ENCODE results near the gene SPAG9.
"Not testable (repeated sequence)": the region's sequence is repeated elsewhere in the genome, so short reads cannot be mapped to it uniquely, and the experiment has no call there.

The SPAG9 gene

DNA sequence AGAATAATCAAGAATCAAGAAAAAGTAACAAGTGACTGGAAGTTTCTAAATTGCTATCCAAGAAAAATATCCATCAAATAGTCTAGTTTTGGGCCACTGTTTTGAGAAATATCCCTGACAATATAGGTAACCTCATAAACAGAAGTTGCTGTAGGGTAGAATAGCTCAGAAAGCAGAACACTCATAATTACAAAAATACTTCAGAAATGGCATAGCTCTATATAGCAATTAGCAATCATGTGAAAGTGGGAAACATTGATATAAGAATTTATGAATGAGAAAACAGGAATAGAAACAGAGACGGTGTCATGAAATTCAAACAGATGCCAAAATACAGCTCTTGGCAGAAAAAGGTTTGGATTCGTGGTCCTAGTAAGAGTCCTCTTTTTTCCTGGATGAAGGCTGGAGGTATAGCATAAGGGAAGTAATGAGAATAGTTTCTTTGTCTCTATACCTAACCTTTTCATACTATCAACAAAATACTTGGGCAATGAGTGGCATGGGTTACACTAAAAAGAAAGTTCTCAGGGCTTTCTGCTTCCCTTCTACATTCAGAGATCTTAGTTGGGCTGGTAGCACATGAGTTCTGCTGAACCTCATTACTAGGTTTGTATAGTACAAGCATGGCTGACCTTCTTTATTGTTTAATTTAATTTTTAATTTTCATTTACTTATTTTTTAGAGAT lies 33.5 kb downstream of the SPAG9 start:
- no peak for DNase-seq

- no peak for DNase-seq
These were observed 35.4 kb downstream of the SPAG9 start for GRCh38 chr17:51085150-51085805.

DNA sequence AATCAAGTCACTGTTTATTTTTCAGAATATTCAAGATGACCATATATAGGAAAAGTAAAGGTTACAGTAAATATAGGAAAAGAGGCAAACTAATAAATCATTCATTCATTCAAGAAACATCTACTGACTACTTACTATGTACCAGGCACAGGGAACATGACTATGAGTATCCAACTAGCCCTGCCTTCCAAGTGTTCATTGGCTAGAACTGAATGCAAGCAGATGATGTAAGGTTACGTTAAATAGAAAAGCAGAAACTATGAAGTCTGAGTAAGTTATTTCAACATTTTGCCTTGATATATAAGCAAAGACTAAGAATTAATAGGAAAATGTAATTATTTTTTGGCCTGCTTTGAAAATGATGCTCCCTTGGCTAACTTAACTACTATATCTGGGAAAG lies 36.7 kb downstream of the SPAG9 start:
- no peak for DNase-seq

DNA sequence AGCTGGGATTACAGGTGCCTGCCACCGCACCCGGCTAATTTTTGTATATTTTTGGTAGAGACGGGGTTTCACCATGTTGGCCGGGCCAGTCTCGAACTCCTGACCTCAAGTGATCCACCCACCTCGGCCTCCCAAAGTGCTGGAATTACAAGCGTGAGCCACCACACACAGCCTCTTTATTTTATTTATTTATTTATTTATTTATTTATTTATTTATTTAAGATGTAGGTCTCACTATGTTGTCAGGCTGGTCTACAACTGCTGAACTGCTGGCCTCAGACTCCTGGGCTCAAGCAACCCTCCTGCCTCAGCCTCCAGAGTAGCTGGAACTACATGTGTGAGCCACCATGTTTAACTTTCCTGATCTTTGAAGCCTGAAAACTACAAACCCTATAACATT lies 37.3 kb downstream of the SPAG9 start:
- not testable (repeated sequence) for DNase-seq

GRCh38 chr17:51079049-51079448 lies 41.6 kb downstream of the SPAG9 start:
- DNase-seq = no peak

GRCh38 chr17:51078009-51078592 lies 42.6 kb downstream of the SPAG9 start:
- DNase-seq = no peak

DNA sequence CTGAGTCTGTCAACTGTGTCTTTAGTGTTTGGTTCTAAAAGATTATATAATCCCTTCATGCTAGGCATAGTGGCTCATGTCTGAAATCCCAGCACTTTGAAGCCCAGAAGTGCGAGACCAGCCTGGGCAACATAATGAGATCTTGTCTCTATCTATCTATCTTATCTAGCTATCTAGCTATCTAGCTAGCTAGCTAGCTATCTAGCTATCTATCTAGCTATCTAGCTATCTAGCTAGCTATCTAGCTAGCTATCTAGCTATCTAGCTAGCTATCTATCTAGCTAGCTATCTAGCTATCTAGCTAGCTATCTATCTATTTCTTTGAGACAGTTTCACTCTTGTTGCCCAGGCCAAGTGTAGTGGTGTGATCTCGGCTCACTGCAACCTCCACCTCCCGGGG lies 43.8 kb downstream of the SPAG9 start:
- DNase-seq = no peak

DNA sequence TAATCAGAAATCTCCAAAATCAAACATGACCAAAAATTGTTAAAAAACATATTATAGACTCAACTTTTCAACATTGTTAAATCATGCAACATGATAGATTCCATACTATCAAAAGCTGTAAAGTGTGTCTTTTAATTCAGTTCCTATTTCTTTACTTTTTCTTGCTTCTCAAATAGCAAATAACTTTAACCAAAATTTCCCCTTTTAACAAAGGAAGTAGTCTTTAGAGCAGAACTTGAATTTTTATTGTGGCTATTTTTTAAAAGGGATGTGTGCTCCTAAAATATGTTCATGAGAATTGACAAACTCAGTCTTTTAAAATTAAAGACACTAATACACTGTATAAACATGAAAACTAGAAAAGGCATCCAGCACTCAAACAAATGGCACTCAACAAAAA lies 49.1 kb downstream of the SPAG9 start:
- no peak for DNase-seq

DNA sequence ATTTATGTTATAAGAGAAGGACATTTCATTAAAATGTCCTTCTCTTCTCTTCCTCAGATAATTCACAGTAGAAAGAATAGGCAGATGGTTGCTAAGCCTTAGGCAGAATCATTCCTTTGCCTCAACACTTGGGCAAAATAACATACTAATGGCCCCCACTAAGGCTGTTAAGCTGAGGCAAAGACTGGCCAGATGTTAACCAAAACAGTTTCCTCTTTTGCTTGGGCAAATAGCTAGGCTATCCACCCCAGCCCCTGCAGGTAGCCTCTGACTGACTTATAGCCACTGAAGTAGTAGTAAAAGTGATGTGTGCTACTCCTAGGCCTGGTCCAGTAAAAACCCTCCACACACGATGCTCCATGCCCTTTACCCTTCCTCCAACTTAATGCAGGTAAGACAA lies 55.2 kb downstream of the SPAG9 start:
- DNase-seq = no peak

DNA sequence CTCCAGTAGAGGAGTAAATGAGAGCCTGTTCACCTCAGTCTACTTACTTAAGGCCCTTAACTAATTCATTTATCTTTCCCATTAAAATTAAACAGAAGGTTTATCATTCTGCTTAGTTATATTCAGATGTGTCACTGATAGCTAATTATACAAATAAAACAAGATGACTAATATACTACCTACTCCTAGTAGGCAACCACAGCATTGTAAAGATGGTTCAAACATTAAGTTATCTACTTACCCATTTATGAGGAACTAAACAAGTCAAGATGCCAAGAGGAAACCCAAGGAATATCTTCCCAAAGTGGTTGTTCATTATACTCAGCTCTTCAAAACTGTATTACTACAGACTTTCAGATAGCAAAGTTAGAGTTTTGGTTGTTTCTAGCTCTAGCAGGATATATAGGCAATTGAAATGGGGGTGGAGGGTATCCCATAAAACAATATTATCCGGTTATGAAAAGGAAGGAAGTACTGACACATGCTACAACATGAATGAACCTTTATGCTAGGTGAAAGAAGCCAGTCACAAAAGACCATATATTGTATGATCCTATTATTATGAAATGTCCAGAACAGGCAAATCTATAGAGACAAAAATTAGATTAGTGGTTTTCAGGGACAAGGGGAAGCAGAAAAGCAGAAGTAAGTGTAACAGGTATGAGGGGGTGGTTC lies 56.5 kb downstream of the SPAG9 start:
- DNase-seq = no peak

DNA sequence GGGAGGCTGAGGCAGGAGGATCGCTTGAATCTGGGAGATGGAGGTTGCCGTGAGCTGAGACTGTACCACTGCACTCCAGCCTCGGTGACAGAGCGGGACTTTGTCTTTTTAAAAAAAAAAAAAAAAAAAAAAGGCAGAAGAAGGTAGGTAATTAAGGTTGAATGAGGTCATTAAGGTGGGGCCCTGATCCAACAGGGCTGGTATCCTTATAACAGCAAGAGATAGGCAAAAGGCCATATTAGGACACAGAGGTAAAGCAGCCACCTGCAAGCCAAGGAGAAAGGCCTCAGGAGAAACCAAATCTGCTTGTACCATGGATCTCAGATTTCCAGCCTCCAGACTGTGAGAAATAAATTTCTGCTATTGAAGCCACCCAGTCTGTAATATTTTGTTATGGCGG lies 60.3 kb downstream of the SPAG9 start:
- no peak for DNase-seq

DNA sequence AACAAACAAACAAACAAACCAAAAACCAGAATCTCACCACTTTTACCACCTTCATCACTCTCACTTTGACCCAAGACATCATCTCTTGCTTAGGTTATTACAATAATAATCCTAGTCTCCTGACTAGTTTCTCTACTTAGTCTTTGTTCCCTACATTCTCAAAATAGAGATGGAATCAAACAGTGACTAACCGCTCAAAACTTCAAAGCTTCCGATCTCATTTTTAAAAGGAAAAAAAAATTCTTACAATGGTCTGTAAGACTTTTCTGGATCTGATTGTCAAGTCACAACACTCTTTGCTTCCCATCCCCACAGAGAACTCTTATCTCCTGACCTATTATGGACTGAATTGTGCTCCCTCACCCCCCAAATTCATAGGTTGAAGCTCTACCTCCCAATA lies 60.9 kb downstream of the SPAG9 start:
- DNase-seq = no peak

- no peak for DNase-seq
These were observed 63.1 kb downstream of the SPAG9 start for GRCh38 chr17:51057534-51057933.

GRCh38 chr17:51056813-51057510 lies 63.7 kb downstream of the SPAG9 start:
- no peak for DNase-seq

DNA sequence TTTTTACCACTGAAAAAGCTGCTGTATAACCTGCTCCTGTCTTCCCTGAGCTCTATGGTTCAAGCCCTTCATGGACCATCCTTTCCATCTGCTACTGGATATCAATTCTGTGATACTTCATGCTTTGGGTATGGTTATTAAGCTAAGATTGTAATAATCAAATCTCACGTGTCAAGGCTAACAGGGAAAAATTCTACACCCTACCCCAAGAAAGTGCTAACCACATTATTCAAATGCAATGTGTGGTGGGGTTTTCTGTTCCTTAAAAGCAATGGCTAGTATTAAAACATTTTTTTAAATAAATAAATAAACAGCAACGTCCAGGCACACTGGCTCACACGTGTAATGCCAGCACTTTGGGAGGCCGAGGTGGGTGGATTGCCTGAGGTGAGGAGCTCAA lies 65.9 kb downstream of the SPAG9 start:
- DNase-seq = no peak

GRCh38 chr17:51052235-51052634 lies 68.4 kb downstream of the SPAG9 start:
- DNase-seq = no peak

- no peak for DNase-seq
These were observed 70.2 kb downstream of the SPAG9 start for GRCh38 chr17:51050291-51051033.

DNA sequence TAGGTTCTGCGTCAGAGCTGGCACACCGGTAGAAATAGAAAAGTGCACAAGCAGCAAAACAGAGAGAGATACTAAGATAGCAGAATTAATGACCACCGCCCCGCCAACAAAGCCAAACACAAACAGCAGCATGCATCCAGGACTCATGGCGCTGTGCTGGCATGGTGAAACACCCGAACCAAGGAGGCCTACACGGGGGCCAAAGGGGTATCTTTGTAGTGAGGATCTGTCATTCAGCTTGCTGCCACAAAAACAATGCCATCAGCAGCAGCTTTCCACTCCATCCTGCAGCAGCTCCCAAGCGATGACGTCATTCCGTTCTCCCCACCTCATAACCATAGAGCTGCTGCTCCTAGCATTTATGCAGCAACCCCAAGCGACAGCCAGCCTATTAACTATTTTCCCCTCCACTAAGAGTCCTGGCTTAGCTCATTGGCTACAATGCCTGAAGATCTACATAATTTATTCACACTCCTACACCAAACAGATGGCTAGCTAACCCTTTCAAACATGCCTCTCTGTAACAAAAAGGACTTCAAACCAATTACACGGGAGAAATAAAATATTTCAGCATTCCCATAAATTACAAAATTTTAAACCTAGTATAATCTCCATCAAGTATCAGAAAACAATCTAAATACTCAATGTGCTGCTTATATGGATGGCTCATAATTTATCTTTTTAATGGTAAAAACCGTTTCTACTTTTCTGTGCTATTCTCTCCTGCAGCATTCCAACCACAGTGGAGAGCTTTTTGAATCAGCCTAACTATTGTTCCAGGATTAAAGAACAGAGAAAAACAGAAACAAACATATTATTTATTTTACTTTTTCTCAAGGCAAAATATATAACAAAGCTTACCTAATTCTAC lies 73.9 kb downstream of the SPAG9 start:
- DNase-seq = no peak

DNA sequence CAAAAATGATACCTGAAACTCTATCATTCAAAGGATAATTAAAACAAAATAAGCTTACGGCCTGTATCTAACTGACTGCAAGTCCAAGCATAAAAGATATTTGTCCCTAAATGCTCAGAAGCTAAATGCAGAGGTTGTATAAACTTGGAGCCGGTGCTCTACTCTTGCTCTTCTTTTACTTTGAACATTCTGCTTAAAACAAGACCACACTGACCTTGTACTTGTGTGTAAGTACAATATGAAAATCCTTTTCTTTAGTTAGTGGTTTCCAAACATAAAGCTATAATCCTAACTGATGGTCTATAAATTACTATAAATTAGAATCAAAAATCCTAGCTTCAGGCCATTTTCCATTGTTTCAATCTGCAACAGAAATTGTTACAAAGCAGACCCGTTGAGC lies 74.6 kb downstream of the SPAG9 start:
- no peak for DNase-seq

DNA sequence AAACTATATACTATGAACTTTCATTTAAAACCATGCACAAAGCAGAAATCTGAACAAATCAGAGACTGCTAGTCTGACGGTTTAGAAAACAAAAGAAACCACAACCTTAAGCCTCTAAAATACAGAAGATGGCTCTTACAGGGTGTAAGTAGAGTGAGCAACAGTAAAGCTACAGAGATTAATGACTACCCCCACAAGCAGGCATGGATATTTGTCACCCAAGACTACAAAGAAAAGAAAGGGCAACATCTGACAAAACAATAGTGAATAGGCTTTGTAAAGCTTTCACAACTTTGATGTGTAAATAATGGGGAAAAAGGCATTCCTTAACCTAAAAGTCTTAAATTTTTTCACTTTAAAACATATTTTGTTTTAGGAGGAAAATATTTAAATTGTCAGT lies 75.0 kb downstream of the SPAG9 start:
- no peak for DNase-seq

- DNase-seq = no peak
These were observed 75.7 kb downstream of the SPAG9 start for GRCh38 chr17:51044976-51045375.

DNA sequence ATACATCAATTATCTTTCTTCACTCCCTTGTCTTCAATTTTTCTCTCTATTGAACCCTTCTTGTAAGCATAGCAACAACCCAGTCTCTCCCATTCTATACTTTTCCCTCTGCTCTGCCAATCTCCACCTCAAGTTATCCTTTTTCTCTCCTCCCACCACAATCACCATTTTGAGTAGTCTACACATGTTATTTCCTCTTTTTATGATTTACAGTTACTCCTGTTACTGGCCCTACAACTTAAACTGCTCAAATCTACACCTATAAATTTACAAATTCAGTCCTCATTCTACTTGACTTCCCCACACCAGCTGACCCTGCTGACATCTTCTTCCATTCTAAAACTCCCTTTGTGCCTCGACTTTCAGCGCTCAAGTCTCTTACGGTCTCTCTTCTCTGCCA lies 84.6 kb downstream of the SPAG9 start:
- DNase-seq = no peak

Data from activated CD8-positive, alpha-beta memory T cell treated with anti-CD3 and anti-CD28 coated beads for 24 hours (primary cell).